ENCODE results near the gene CPE.
A peak's percentile ranks its signal among the peaks of the same experiment; 100 is the strongest.

DNA sequence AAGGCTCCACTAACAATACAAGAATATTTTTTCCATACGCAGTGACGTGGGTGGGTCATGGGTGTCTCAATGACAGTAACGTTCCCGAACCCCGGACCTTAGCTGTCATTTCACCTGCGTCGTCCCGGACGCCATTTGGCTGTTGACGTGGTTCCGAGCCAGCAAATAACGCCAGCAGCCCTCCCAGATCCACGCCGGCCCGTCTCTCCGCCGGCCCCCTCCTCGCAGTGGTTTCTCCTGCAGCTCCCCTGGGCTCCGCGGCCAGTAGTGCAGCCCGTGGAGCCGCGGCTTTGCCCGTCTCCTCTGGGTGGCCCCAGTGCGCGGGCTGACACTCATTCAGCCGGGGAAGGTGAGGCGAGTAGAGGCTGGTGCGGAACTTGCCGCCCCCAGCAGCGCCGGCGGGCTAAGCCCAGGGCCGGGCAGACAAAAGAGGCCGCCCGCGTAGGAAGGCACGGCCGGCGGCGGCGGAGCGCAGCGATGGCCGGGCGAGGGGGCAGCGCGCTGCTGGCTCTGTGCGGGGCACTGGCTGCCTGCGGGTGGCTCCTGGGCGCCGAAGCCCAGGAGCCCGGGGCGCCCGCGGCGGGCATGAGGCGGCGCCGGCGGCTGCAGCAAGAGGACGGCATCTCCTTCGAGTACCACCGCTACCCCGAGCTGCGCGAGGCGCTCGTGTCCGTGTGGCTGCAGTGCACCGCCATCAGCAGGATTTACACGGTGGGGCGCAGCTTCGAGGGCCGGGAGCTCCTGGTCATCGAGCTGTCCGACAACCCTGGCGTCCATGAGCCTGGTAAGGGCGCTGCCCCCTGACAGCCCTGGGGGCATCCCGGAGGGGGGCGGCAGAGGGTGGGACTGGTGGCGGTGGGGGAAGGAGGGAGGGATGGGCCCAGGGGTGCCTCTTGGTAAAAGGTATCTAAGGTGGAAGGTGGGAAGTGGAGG lies at the start of gene CPE:
- peak; percentile 5 to 62 for TF ChIP-seq CTCF (IDR thresholded peaks at IDR 0.05)
- TF ChIP-seq POLR2A (IDR thresholded peaks at IDR 0.05), result peak in 1 of 2 donors; percentile 54

Data from suprapubic skin (tissue), 3 donors.